ENCODE results near the gene MAP7D3.

- no peak for TF ChIP-seq CTCF (IDR thresholded peaks at IDR 0.05)
- TF ChIP-seq POLR2A (IDR thresholded peaks at IDR 0.05): no peak
These were observed 59.1 kb downstream of the MAP7D3 start for GRCh38 chrX:136192135-136192534.
